HG03066 (cell line): ENCODE data around the gene CABP1.
"Not testable (repeated sequence)": the region's sequence is repeated elsewhere in the genome, so short reads cannot be mapped to it uniquely, and the experiment has no call there.

Experiments
- ATAC-seq: cut with Tn5 transposase; IDR thresholded peaks from one replicate; pipeline ENCODE4 v1.9.1; 2021; ENCODE audit warnings: low read depth; ENCODE audit not compliant: unreplicated experiment

Gene CABP1

DNA sequence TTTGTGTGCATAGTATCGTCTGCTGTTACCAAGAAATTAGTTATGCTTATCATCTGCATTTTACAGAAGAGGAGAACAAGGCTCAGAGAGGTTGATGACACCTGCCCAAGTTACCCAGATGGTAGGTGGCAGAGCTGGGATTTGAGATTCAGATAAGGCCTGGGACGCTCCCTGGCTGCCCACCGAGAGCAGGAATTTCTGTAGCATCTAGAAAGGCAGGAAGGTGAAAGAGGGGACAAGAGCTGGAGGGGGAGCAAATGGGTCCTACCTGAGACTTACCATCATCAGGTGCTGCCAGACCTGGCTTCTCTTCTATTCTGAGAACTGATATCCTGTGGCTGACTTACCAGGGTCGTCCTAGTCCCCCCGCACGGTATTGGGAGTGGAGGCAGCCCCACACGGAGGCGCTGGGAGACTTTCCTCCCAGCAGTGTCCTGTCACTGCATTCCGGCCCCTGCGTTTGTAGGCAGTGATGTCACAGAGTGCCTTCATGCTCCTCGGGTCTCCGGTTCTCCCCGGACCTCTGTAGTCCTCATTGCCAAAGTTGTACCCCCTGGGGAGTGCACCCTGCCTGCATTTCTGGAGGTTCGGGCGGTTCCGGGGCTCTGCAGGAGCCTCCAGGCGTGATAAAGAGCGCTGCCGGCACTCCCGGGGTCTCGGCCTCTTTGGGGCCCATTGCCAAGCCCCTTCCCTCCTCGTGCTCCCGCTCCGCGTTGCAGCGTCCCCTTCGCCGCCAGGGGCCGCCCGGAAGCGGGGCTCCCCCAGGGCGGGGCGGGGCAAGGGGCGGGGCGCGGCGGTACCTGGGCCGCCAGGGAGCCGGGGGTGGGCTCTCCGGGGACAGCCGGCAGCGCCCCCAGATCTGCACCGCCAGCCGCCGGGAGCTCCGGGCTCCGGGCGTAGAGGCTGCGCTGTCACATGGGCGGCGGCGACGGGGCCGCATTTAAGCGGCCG lies at the start of gene CABP1:
CABP1 (plus strand) TSS at position 856 of the 951 bp plus-strand sequence; CDS start at position 916, 60 bp downstream.
- ATAC-seq, result peak; percentile 64

GRCh38 chr12:120590741-120591407 lies 49.6 kb upstream of the CABP1 start:
- no peak for ATAC-seq

- no peak for ATAC-seq
These were observed 48.0 kb upstream of the CABP1 start for GRCh38 chr12:120592121-120593049.

DNA sequence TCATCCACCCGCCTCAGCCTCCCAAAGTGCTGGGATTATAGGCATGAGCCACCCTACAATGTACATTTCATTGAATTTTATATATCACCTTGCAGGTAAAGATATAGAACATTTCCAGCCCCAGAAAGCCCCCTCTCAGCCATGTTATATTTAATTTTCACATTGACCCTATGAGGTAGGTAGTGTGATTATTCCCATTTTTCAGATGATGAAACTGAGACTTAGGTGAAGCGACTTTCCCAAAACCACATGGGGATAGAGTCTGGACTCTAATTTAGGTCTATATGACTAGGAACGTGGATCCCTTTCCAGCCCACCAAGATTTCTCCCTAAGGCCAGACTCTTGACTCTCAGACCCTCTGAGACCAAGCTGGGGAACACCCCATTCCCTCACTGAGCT lies 43.5 kb upstream of the CABP1 start:
- no peak for ATAC-seq

- no peak for ATAC-seq
These were observed 42.6 kb upstream of the CABP1 start for GRCh38 chr12:120597861-120598260.

GRCh38 chr12:120598674-120599463 lies 41.6 kb upstream of the CABP1 start:
- no peak for ATAC-seq

- no peak for ATAC-seq
These were observed 40.5 kb upstream of the CABP1 start for GRCh38 chr12:120599672-120600552.

GRCh38 chr12:120602416-120602815 lies 38.0 kb upstream of the CABP1 start:
- ATAC-seq, result not testable (repeated sequence)

- ATAC-seq, result no peak
These were observed 29.9 kb upstream of the CABP1 start for GRCh38 chr12:120610560-120610959.

GRCh38 chr12:120611534-120611933 lies 28.9 kb upstream of the CABP1 start:
- ATAC-seq, result not testable (repeated sequence)

- no peak for ATAC-seq
These were observed 25.6 kb upstream of the CABP1 start for GRCh38 chr12:120614848-120615247.

DNA sequence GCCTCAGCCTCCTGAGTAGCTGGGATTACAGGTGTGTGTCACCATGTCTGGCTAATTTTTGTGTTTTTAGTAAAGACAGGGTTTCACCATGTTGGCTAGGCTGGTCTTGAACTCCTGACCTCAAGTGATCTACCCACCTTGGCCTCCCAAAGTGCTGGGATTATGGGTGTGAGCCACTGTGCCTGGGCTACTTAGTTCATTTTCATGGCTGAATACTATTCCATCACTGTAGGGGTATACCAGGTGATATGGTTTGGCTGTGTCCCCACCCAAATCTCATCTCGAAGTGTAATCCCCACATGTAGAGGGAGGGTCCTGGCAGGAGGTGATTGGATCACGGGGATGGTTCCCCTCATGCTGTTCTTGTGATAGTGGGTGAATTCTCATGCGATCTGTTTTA lies 23.2 kb upstream of the CABP1 start:
- not testable (repeated sequence) for ATAC-seq

GRCh38 chr12:120617767-120618166 lies 22.7 kb upstream of the CABP1 start:
- not testable (repeated sequence) for ATAC-seq

DNA sequence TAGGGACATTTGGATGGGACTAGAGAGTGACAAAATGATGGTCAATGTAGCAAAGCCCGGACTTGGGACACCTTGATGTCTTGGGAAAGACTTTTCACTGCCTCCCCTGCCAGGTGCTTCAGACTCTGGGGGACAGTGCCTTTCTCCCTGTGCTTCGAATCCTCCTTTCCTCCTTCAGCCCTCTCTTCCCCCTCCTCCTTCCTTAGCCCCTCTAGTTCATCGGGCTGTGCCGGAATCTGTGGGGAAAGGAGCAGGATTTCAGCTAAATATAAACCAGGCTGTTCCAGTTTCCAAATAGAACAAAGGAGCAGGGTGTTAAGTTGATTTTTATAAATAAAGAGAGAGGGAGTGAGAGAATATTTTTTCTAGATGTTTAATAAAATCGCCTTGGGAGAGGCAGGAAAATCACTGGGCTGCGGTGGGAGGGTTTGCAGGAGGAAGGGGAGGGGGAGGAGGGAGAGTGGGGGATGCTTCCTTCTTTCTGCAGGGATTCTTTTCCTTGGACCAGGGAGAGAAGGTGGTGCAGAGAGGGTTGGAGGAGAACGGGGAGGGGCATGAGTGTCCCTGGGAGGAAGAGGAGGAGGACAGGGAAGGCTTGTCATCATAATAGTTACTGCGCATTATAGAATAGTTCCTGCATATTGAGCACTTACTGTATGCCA lies 21.3 kb upstream of the CABP1 start:
- ATAC-seq, result no peak

- no peak for ATAC-seq
These were observed 19.8 kb upstream of the CABP1 start for GRCh38 chr12:120620624-120621023.

GRCh38 chr12:120625557-120626419 lies 14.6 kb upstream of the CABP1 start:
- ATAC-seq, result no peak

GRCh38 chr12:120628919-120629318 lies 11.5 kb upstream of the CABP1 start:
- ATAC-seq, result no peak
